Left lung (tissue), 10 donors: Measurements from ENCODE around the gene CYTH3. TPM values are rescaled to one million over a fixed set of nuclear protein-coding genes. Genes with fewer than 3 reads are reported as not detected.

Experiments
- ATAC-seq: fragments of 200-7000 bp; cut with Tn5 transposase; one replicate; pipeline ENCODE4 v1.9.1; 2020; ENCODE audit warnings: moderate library complexity
- DNase-seq, 4 donors: peaks; one replicate each; pipeline ENCODE4 v3.0.0-alpha.2; 2013 to 2020
- H3K27ac ChIP-seq, 2 donors: fragments of 200-600 bp; sonication (generic) in 1 of 2; one replicate each; pipeline versions ENCODE4 v1.5.0 to v1.8.0; 2020 to 2021
- H3K27me3 ChIP-seq, 2 donors: fragments of 200-600 bp; sonication (generic) in 1 of 2; one replicate each; pipeline versions ENCODE4 v1.5.0 to v1.8.0; 2020 to 2021
- H3K36me3 ChIP-seq, 2 donors: fragments of 200-600 bp; sonication (generic) in 1 of 2; one replicate each; pipeline versions ENCODE4 v1.5.0 to v1.8.0; 2020 to 2021
- H3K4me1 ChIP-seq, 2 donors: fragments of 200-600 bp; one replicate each; pipeline ENCODE4 v1.8.0; 2021
- H3K4me3 ChIP-seq, 2 donors: fragments of 200-600 bp; sonication (generic) in 1 of 2; one replicate each; pipeline versions ENCODE4 v1.5.0 to v1.8.0; 2020 to 2021; ENCODE audit warnings: mild to moderate bottlenecking in 1 of 2
- H3K9me3 ChIP-seq, 2 donors: fragments of 200-600 bp; sonication (generic) in 1 of 2; one replicate each; pipeline versions ENCODE4 v1.5.0 to v1.8.0; 2020 to 2021
- CTCF ChIP-seq, 2 donors: fragments of 200-600 bp; sonication (generic) in 1 of 2; IDR thresholded peaks; one replicate each; pipeline versions ENCODE4 v1.5.0 to v1.8.0; 2021; ENCODE audit warnings: antibody characterized with exemption in 2 of 2
- intact Hi-C, 2 donors: fragments of 100-400 bp; cut with DNase I; formaldehyde crosslinking; loops; one replicate each; pipeline versions ENCODE4 v1.11.2 to v1.14.2; 2022
- polyA plus RNA-seq, 6 donors: library from polyadenylated mRNA; unstranded; fragments of 120-200 nt; gene quantifications; one replicate each; pipeline ENCODE4 v1.2.1, GENCODE V29; 2013; ENCODE audit not compliant: insufficient read length in 6 of 6
- total RNA-seq, 2 donors: library from RNA; stranded (reverse); fragmentation: NEBNext Ultra II Directional; extraction: Animal tissue kit (Norgen Biotek cat#: 25700); gene quantifications; one replicate each; pipeline ENCODE4 v1.2.1, GENCODE V29; 2021
- donor health status: DM: no; HTN: yes; CAD: no.
- donor health status: DM: no; HTN: no; CAD: no.

CYTH3 gene
- total and polyA plus RNA-seq, 8 donors = 20.7 to 29.8 (median 25.8) TPM

GRCh38 chr7:6249043-6249442 is 23.4 kb downstream of the CYTH3 start:
- H3K9me3 ChIP-seq = no peaks in the 10 kb centered on the region
- no peak for ATAC-seq
- intact Hi-C loops = no loop called here
- H3K27ac ChIP-seq = no peak overlapping the region
- no peaks in the 10 kb centered on the region for H3K36me3 ChIP-seq
- H3K4me1 ChIP-seq = peaks cover 4 to 24% of the 10 kb centered on the region in 2 donors
- H3K27me3 ChIP-seq = no peaks in the 10 kb centered on the region
- DNase-seq = no peak
- TF ChIP-seq CTCF (IDR thresholded peaks at IDR 0.05) = no peak
- H3K4me3 ChIP-seq = no peak overlapping the region

GRCh38 chr7:6248581-6248980 is 23.8 kb downstream of the CYTH3 start:
- DNase-seq = no peak
- Histone ChIP-seq H3K27ac (no peak overlapping the region), H3K4me3 (no peak overlapping the region), H3K4me1 (peaks cover 4 to 24% of the 10 kb centered on the region in 2 donors), H3K9me3 (no peaks in the 10 kb centered on the region), H3K27me3 (no peaks in the 10 kb centered on the region), H3K36me3 (no peaks in the 10 kb centered on the region)
- no peak for TF ChIP-seq CTCF (IDR thresholded peaks at IDR 0.05)
- ATAC-seq = peak; percentile 69
- intact Hi-C loops = no loop called here

GRCh38 chr7:6246251-6246917 is 26.0 kb downstream of the CYTH3 start:
- no peak for TF ChIP-seq CTCF (IDR thresholded peaks at IDR 0.05)
- H3K36me3 ChIP-seq = no peaks in the 10 kb centered on the region
- intact Hi-C loops = no loop called here
- no peak overlapping the region for H3K4me3 ChIP-seq
- no peak overlapping the region for H3K27ac ChIP-seq
- peaks cover 0 to 13% of the 10 kb centered on the region in 2 donors for H3K4me1 ChIP-seq
- no peaks in the 10 kb centered on the region for H3K27me3 ChIP-seq
- H3K9me3 ChIP-seq = no peaks in the 10 kb centered on the region
- DNase-seq (no peak), ATAC-seq (no peak)

- no peak overlapping the region for H3K27ac ChIP-seq
- ATAC-seq (no peak), DNase-seq (no peak)
- no peak overlapping the region for H3K4me3 ChIP-seq
- no peak for TF ChIP-seq CTCF (IDR thresholded peaks at IDR 0.05)
- H3K4me1 ChIP-seq = peaks cover 0 to 13% of the 10 kb centered on the region in 2 donors
- intact Hi-C loops = no loop called here
- no peaks in the 10 kb centered on the region for H3K9me3 ChIP-seq
- H3K27me3 ChIP-seq = no peaks in the 10 kb centered on the region
- H3K36me3 ChIP-seq = no peaks in the 10 kb centered on the region
Observed at GRCh38 chr7:6244021-6244420, 28.4 kb downstream of the CYTH3 start.

- intact Hi-C loops = no loop called here
- H3K27me3 ChIP-seq = no peaks in the 10 kb centered on the region
- no peaks in the 10 kb centered on the region for H3K36me3 ChIP-seq
- no peak overlapping the region for H3K4me3 ChIP-seq
- ATAC-seq = no peak
- H3K27ac ChIP-seq = no peak overlapping the region
- no peak for TF ChIP-seq CTCF (IDR thresholded peaks at IDR 0.05)
- H3K9me3 ChIP-seq = no peaks in the 10 kb centered on the region
- H3K4me1 ChIP-seq = peaks cover 0 to 7% of the 10 kb centered on the region in 2 donors
- no peak for DNase-seq
Observed at GRCh38 chr7:6243168-6243567, 29.3 kb downstream of the CYTH3 start.
